HTERT RPE-1 (cell line): ENCODE results near the gene RXRA.

Source experiments
- in situ Hi-C: fragments of 300-500 bp; cut with MboI; formaldehyde crosslinking; loops from 4 replicates; pipeline ENCODE4 v1.14.3; 2020; ENCODE audit warnings: low sequenced_read_pairs

The RXRA gene

GRCh38 chr9:134365791-134366222 lies 39.6 kb downstream of the RXRA start:
- in situ Hi-C loops: no loop called here

GRCh38 chr9:134366223-134367031 lies 40.2 kb downstream of the RXRA start:
- in situ Hi-C loops: no loop called here

GRCh38 chr9:134367061-134367460 lies 40.8 kb downstream of the RXRA start:
- in situ Hi-C loops: no loop called here

GRCh38 chr9:134367791-134368490 lies 41.7 kb downstream of the RXRA start:
- in situ Hi-C loops: no loop called here

- in situ Hi-C loops: no loop called here
These were observed 42.3 kb downstream of the RXRA start for GRCh38 chr9:134368571-134368970.

- in situ Hi-C loops: no loop called here
These were observed 43.4 kb downstream of the RXRA start for GRCh38 chr9:134369416-134370212.

- in situ Hi-C loops: no loop called here
These were observed 43.9 kb downstream of the RXRA start for GRCh38 chr9:134370213-134370492.

- in situ Hi-C loops: no loop called here
These were observed 44.4 kb downstream of the RXRA start for GRCh38 chr9:134370638-134371037.

- in situ Hi-C loops: no loop called here
These were observed 45.5 kb downstream of the RXRA start for GRCh38 chr9:134371731-134372130.

- in situ Hi-C loops: no loop called here
These were observed 46.5 kb downstream of the RXRA start for GRCh38 chr9:134372581-134373267.

- in situ Hi-C loops: no loop called here
These were observed 47.0 kb downstream of the RXRA start for GRCh38 chr9:134373269-134373668.

GRCh38 chr9:134373953-134374300 lies 47.7 kb downstream of the RXRA start:
- in situ Hi-C loops: no loop called here

GRCh38 chr9:134374301-134375010 lies 48.2 kb downstream of the RXRA start:
- in situ Hi-C loops: no loop called here

- in situ Hi-C loops: no loop called here
These were observed 48.7 kb downstream of the RXRA start for GRCh38 chr9:134375011-134375390.

- in situ Hi-C loops: no loop called here
These were observed 49.5 kb downstream of the RXRA start for GRCh38 chr9:134375430-134376385.

GRCh38 chr9:134376386-134377142 lies 50.3 kb downstream of the RXRA start:
- in situ Hi-C loops: no loop called here

GRCh38 chr9:134377143-134377484 lies 50.9 kb downstream of the RXRA start:
- in situ Hi-C loops: no loop called here

- in situ Hi-C loops: no loop called here
These were observed 51.7 kb downstream of the RXRA start for GRCh38 chr9:134377976-134378375.

- in situ Hi-C loops: no loop called here
These were observed 52.7 kb downstream of the RXRA start for GRCh38 chr9:134378901-134379338.
